HG03039 (cell line): ENCODE results near the gene SUOX.
"Not testable (repeated sequence)": the region's sequence is repeated elsewhere in the genome, so short reads cannot be mapped to it uniquely, and the experiment has no call there.

Experiments used
- ATAC-seq: cut with Tn5 transposase; IDR thresholded peaks from one replicate; pipeline ENCODE4 v1.9.1; 2021; ENCODE audit warnings: mild to moderate bottlenecking, moderate library complexity; ENCODE audit not compliant: unreplicated experiment

Gene SUOX

DNA sequence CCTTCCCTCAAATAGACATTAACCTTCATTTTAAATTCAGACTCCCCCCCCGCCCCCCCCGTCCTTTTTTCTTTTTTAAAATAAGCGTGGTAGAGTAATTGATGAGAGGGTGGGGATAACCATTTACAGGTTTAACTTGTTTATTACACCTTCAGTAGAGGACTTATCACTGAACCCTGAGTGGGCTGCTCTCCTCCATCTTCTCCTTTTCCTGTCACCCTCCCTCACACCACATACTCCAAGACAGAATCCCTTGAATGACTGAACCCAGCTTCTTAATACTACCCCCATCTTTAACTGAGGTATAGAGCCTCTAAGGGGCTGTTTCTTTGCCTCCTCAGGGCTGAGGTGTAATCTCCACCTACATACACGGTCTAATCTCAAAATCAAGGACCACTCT lies 20.1 kb downstream of the SUOX start:
- ATAC-seq, result no peak

DNA sequence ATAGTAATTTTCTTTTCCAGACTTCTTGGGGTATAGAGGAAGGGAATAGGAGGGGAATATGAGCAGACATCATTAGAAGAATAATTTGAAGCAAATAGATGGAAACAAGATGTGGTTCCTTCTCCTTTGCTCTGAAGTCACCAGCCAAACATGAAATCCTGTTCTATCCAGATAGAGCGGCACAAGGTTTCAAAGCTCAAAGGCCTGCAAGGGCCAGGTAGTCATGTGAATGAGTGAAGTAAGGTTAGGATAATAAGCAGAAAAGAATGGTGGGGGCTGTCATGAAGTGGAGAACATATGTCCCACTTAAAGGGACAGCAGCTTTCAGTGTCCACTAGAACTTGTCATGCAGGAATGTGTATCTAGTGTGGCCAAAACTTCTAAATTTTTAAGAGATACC lies 21.3 kb downstream of the SUOX start:
- ATAC-seq, result no peak

DNA sequence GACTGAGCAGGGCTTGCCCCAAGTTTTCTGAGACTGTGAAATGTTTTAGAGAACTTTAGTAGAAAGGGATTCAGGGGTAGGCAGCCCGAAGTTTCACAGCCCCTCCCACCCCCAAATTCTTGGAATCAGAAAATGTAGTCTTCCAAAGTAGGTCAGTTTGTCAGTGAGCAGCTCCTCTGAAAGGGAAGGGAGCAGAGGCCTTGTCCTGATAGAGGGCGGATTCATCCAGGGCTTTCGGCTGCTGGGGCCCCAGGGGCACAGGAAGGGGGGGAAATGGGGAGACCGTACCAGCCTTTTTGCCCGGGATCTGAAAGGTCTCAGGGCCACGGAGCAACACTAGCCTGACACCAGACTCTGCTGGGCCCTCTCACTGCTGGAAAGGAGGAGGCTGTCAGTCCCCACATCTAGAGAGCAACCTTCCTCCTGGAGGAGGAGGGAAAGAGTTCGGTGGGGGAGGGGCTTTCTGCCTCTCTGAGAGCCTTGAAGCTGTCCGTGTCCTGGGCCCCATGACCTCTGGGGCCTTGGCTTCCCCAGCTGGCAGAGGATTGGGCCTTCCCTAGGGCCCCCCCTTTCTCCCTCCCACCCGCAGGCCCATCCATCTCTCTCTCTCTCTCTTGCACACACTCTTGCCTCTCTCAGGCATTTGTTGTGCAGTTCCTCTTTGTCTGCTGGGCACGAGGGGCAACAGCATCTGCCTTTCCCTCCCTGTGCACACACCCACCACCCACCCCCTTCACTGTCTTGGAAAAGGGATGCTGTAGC lies 23.5 kb downstream of the SUOX start, which contains the start of gene IKZF4:
TSS of gene IKZF4 (plus strand) at position 621 of the 762 bp plus-strand sequence. CDS start 451 bp downstream, outside the sequence.
- ATAC-seq, result no peak

DNA sequence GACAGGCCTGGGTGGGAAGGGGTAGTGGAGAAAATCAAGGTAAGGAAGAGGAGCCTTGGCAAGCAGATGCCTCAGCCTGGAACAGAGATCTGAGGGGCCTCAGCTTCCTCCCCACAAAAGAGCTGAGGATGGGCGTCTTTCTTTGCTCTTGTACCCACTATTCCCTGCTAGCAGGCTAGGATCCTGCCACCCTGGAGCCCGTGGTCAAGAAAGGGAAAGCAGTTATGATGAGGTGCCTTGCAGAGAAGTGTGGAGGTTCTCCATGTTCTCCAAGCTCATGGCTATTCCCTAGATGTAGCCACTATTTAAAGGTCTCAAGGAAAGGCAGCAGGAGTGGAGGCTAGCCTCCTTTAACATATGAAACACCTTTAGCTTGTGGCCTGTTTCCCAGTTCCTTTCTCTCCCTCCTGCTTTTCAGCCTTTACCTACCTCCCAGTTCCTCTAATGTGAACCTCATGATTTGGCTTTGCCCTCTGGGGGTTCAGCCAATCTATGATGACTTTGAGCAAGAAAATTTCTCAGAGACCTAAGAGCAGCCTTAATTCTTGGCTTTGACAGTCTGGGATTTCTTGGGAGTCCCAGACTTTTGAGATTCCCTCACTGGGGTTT lies 24.9 kb downstream of the SUOX start:
- no peak for ATAC-seq

DNA sequence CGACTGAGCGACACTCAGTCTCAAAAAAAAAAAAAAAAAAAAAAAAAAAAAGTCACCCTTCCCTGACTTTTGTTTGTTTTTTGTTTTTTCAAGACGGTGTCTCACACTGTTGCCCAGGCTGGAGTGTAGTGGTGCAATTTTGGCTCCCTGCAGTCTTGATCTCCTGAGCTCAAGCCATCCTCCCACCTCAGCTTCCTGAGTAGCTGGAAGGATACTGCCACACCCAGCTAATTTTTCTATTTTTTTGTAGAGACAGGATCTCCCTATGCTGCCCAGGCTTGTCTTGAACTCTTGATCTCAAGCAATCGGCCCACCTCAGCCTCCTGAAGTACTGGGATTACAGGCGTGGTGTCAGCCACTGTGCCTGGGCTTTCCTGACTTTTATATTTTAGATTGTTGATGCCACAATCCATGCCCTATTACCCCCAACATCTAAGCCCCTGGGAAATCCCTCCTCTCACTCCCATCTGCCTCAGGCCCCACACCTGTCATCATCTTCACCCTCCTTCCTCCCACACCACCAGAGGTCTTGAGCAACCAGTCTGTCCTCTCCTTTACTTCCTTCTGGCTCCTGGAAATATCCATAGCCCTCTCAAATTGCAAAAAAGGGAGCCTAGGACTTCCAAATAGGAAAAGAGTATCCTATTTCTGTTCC lies 31.6 kb downstream of the SUOX start:
- no peak for ATAC-seq

DNA sequence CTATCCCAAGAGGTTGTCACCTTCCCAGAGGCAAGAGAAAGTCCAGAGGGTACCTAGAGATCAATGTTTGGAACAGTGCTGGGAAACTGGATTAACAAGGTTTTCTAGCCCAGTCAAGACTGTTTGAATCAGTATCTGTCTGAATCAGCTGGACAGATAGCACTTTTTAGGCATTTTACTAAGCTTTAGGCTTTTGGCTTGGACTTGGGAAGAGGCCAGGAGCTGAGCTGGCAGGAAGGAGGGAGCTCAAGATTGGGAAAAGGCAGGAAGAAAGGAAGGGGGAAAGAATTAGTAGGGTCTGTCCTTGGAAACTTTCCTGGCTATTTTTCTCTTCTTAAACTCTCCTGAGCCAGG lies 32.1 kb downstream of the SUOX start:
- ATAC-seq, result no peak

DNA sequence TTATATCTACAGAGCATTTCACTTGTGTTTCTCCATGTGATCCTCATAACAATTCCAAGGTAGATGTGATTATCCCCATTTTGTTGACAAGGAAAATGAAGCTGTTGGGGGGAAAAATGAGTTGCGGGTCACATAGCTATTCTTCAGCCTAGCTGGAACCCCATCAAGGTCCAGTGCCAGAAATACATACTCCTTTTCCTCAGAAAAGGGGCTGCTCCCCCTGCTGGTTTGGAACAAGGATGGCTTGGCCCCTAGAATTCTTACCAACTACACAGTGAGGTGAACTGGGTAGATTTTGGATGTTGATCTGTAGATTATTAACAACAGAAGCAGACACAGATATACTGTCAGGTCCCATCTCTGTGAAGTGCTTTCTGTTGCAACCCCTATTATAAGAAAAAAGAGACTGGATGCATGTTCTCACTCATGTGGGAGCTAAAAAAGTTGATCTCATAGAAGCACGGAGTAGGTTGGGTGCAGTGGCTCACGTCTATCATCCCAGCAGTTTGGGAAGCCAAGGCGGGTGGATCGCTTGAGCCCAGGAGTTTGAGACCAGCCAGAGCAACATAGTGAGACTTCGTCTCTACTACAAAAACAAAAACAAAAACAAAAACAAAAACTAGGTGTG lies 32.7 kb downstream of the SUOX start:
- ATAC-seq, result no peak

DNA sequence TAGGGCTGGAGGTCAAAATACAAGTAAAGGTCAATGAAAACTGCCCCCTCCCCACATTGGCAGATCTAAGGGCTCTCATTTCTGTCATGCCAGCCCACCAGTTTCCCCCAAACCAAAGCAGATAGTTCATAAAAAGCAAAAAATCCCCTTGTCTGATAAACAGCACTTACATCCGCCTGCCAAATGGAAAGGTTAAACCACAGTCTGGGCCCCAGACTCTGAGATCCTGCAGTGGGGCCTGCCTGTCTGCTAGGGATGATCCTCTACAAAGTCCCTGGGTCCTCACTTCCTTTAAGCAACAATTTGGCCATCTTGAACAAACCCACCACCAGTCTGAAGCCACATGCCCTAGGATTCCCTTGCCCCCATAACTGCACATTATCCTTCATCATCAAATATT lies 34.9 kb downstream of the SUOX start:
- no peak for ATAC-seq

DNA sequence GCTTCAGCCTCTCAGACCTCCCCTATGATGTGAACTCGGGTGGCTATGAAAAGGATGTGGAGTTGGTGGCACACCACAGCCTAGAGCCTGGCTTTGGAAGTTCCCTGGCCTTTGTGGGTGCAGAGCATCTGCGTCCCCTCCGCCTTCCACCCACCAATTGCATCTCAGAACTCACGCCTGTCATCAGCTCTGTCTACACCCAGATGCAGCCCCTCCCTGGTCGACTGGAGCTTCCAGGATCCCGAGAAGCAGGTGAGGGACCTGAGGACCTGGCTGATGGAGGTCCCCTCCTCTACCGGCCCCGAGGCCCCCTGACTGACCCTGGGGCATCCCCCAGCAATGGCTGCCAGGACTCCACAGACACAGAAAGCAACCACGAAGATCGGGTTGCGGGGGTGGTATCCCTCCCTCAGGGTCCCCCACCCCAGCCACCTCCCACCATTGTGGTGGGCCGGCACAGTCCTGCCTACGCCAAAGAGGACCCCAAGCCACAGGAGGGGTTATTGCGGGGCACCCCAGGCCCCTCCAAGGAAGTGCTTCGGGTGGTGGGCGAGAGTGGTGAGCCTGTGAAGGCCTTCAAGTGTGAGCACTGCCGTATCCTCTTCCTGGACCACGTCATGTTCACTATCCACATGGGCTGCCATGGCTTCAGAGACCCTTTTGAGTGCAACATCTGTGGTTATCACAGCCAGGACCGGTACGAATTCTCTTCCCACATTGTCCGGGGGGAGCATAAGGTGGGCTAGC lies 37.7 kb downstream of the SUOX start:
- ATAC-seq, result no peak

DNA sequence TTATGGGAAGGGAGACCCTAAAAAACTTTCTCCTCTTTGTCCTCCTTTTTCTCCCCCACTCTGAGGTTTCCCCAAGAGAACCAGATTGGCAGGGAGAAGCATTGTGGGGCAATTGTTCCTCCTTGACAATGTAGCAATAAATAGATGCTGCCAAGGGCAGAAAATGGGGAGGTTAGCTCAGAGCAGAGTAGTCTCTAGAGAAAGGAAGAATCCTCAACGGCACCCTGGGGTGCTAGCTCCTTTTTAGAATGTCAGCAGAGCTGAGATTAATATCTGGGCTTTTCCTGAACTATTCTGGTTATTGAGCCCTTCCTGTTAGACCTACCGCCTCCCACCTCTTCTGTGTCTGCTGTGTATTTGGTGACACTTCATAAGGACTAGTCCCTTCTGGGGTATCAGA lies 40.1 kb downstream of the SUOX start:
- ATAC-seq, result no peak

DNA sequence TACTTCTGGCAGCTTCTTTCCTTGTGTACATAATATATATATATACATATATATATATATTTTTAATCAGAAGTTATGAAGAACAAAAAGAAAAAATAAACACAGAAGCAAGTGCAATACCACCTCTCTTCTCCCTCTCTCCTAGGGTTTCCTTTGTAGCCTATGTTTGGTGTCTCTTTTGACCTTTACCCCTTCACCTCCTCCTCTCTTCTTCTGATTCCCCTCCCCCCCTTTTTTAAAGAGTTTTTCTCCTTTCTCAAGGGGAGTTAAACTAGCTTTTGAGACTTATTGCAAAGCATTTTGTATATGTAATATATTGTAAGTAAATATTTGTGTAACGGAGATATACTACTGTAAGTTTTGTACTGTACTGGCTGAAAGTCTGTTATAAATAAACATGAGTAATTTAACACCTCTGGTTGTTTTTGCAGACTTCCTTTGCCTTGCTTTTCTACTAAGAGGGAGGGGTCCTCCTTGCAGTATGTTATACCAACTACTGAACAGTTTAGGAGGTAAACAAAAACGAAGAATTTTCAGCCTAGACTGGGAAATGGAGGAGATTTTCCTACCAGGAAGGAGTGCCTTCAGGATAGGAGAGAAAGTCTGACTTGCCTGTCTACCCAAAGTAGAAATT lies 41.1 kb downstream of the SUOX start:
- no peak for ATAC-seq

DNA sequence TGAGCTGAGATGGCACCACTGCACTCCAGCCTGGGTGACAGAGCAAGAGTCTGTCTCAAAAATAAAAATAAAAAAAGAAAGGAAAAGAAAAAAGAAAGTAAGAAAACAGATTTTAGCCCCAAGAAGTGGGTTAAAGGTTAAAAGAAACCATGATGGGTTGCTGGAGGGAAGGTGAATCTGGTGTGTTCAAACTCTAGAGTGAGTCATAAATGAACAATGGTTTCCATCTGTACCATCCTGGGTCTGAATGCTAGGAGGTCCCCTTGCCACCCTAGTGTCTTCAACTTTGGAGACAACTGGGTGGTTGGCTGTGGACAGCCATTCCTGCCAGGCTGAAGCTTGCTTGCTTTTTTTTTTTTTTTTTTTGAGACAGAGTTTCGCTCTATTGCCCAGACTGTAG lies 43.1 kb downstream of the SUOX start:
- ATAC-seq, result no peak

DNA sequence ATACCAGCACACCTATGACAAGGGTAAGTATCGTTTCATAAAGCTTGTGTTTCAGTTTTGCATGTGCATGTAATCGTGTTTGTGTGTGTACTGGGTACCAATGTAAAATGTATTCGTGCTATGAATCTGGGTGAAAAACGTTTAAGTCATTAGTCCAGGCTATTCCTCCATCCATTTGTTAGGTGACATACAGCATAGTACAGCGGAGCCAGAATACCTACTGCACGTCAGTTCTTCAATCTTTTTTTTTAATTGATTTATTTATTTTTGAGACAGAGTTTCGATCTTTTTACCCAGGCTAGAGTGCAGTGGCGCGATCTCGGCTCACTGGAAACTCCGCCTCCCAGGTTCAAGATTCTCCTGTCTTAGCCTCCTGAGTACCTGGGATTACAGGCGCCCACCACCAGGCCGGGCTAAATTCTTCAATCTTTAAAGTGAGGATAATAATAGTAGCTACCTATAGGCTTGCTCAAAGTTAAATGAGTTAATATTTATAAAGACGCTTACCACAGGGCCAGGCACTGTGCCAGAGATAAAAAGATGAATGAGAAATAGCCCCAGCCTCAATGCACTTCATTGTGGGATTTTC lies 44.0 kb downstream of the SUOX start:
- no peak for ATAC-seq

DNA sequence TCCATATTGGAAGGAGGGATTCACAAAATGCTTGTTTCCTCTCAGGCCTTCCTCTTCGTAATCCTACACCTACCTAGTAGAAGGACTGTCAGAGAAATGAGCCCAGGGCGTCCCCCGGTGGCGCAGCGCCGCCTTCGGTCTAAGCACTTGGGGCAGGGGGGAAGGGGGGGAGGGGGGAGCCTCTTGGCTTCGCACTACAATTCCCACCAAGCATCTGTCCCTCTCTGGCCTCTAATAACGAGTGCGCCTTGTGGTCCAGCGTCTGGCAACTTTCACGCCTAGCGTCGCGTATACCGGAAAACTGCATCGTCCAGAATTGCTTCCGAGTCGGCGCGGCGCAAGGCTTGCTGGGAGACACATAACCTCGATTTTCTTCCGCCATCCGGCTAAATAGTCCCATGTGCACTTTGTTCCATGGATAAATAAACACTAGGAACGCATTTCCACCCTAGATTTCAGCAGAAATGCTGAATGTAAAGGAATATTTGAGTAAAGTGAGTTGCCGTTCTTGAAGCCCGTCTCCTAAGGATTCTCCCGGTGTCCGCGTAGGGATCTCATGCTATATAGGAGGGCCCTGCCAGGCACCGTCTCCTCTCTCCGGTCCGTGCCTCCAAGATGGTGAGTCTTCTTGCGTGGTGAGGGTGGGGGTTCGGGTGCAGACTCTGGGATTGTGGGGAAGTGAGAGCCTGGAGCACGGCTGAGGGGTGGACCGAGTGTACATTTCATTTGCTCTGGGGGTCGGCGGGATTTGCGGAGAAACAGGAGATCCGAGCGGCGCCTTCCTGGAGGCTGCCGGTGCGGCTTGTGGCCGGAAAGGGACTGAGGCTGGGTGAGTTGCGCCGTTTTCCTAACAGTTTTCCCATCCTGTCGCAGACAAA lies 44.7 kb downstream of the SUOX start, which contains the start of gene RPS26:
TSS of gene RPS26 (plus strand) at position 367 of the 878 bp plus-strand sequence. CDS start at position 616, 249 bp downstream.
- ATAC-seq, result peak; percentile 86

DNA sequence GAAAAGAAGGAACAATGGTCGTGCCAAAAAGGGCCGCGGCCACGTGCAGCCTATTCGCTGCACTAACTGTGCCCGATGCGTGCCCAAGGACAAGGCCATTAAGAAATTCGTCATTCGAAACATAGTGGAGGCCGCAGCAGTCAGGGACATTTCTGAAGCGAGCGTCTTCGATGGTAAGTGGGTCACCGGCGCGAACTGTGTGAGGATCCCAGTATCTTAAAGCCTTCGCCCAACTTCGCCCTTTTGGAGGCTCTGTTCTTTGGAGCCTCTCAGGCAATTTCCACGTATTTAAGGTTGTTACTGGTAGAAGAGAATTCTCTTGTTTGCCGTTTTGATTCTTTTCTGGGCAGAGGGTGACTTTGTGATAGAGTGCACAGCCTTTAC lies 45.3 kb downstream of the SUOX start:
- not testable (repeated sequence) for ATAC-seq

DNA sequence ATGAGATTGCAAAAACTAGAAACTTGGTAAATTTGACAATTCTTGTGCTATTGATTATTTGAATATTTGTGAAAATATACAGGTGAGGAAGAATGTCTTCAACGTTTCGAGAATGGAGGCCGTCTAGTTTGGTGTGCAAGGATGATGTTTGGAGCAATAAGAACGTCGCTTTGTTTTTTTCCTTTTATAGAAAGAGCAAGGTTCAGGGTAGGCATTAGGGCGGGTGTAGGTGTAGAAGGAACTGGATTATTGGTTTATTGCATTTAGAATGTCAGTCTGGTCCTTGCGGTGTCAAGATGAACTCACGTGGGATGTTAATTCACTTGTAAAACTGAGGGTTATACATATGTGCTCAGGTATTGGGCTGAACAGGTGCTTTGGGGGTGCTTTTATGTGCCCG lies 45.8 kb downstream of the SUOX start:
- ATAC-seq, result no peak

DNA sequence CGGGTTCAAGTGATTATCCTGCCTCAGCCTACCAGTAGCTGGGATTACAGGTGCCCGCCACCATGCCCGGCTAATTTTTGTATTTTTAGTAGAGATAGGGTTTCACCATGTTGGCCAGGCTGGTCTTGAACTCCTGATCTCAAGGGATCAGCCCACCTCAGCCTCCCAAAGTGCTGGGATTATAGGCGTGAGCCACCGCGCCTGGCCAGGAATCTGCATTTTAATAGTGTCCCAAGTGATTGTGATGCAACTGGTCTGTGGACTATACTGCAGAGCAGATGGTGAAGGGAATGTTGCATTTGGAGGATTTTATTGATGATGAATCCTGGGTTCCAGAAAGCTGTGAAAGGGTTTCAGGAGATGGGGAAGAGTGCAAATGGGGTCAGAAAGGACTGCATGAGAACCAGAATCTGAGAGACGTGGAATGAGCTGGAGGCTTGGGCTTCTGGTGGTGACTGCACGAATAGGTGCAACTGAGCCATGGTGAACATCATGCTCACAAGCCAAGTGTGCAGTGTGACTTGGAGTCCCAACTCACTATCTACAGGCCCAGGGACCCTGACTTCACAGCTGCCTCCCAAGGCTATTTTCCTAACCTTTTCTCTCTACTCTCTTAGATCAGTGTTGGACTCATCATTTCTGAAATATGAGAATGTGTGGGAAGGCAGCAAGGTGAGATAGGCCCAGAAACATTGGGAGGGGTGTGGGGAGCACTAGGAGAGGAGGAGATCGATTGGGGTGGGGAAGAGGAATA lies 49.1 kb downstream of the SUOX start:
- no peak for ATAC-seq

DNA sequence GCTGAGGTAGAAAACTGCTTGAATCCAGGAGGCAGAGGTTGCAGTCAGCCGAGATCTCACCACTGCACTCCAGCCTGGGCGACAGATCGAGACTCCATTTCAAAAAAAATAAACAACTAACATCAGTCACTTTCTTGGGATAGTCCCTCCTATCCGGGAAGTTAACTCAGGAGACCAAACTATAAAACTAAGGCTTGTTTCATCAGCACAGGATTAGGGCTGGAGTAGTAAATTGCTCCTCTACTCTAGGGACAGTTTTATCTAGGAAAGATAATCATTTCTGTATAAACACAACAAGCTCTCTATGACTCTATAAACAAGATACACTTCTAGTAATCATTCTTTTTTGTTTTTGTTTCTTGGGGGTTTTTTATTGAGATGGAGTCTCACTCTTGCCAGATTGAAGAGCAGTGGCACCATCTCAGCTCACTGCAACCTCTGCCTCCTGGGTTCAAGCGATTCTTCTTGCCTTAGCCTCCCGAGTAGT lies 56.4 kb downstream of the SUOX start:
- no peak for ATAC-seq
